ENCODE results near the gene AQP6. TPM values are rescaled to one million over a fixed set of nuclear protein-coding genes. Genes with fewer than 3 reads are reported as not detected.

The AQP6 gene
- total RNA-seq, 1 donor: 0.09 TPM

DNA sequence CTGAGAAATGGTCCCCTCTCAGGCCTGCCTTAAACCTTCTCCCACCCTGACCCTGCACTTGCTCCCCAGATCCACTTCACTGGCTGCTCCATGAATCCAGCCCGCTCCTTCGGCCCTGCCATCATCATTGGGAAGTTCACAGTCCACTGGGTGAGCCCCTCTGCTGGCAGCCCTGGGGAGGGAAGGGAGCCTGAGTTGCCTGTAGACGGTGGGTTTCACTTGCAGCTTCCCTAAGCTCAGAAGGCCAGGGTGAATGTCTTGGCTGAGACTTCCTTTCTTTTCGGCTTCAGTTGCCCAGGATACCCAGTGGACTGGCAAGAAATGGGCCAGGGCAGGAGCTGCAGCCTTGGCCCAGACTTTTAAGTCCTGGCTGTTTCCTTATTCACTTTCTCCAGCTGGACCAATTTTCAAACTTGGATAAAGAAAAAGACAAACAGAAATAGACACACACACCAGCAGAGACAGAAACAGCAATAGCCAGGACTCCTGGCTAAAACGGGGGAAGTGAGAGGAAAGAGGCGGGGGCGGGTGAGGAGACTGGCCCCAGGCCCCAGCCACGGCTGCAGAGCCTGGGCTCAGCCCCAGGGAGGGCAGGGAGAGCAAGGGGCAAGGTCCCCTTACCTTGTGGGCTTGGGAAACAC, 2.0 kb downstream of the AQP6 start:
- TF ChIP-seq, protein P1, sequence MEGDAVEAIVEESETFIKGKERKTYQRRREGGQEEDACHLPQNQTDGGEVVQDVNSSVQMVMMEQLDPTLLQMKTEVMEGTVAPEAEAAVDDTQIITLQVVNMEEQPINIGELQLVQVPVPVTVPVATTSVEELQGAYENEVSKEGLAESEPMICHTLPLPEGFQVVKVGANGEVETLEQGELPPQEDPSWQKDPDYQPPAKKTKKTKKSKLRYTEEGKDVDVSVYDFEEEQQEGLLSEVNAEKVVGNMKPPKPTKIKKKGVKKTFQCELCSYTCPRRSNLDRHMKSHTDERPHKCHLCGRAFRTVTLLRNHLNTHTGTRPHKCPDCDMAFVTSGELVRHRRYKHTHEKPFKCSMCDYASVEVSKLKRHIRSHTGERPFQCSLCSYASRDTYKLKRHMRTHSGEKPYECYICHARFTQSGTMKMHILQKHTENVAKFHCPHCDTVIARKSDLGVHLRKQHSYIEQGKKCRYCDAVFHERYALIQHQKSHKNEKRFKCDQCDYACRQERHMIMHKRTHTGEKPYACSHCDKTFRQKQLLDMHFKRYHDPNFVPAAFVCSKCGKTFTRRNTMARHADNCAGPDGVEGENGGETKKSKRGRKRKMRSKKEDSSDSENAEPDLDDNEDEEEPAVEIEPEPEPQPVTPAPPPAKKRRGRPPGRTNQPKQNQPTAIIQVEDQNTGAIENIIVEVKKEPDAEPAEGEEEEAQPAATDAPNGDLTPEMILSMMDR (IDR thresholded peaks at IDR 0.05; ENCODE audit: insufficient read depth, low read length): no peak
- DNase-seq (ENCODE audit: low read depth): peak; percentile 25

DNA sequence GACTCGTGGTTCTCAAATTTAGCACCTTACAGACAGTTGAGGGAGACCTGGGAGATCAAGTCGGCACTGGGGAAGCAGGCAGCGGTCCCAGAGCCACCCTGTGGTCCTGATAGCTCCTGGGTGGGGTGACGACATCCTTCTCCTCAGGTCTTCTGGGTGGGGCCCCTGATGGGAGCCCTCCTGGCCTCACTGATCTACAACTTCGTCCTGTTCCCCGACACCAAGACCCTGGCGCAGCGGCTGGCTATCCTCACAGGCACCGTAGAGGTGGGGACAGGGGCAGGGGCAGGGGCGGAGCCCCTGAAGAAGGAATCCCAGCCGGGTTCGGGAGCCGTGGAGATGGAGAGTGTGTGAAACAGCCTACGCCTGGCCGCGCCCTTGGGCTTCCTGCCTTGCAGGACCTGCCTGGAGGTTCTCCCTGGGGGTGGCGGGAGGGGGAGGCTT, 2.6 kb downstream of the AQP6 start:
- no peak for DNase-seq (ENCODE audit: low read depth)
- TF ChIP-seq, protein P1 (IDR thresholded peaks at IDR 0.05; ENCODE audit: insufficient read depth, low read length): no peak
- no peak overlapping the region for H3K4me3 ChIP-seq (ENCODE audit: low read depth, low read length)

More for the DNA sequence above, 2.0 kb downstream of the AQP6 start:
- no peak overlapping the region for H3K4me3 ChIP-seq (ENCODE audit: low read depth, low read length)

DNA sequence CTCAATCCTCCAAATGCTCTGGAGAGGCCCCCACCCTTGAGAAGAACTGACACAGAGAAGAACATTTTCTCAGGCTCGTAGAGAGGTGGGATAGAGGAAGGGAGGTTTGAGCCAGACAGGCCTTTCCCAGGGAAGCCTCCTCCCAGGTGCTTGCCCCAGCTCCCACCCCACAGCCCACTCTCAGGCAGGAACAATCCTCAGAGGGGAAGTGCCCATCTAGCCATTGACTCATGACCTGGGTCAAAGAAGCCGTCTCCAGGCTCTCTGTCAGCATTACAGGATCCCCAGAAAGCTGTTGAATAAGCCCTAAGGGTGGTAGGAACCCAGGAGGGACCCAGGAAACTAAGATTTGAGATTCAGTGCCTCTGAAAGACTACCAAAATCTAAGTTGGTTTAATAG, 3.8 kb downstream of the AQP6 start:
- no peak for DNase-seq (ENCODE audit: low read depth)
- TF ChIP-seq, protein P1 (IDR thresholded peaks at IDR 0.05; ENCODE audit: insufficient read depth, low read length): no peak
- H3K4me3 ChIP-seq (ENCODE audit: low read depth, low read length): no peak overlapping the region

DNA sequence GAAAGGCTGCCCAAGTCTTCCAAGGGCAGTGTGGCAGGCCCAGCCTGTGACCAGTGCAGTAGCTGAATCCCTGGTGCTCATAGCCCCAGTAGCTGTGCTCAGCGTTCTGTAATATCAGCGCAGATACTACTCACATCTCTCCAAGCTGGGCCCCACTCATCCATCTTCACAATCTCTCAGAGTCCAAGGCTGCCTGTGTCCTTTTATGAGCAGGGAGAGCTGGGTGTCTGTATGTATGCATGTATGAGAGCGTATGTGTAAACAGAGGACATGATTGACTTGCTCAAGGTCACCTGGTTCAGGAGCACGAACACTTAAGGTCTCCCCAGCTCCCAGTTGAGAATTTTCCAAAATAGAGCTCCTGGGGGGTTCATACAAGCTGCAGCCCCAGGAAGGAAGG, 5.4 kb downstream of the AQP6 start:
- TF ChIP-seq, protein P1 (IDR thresholded peaks at IDR 0.05; ENCODE audit: insufficient read depth, low read length): no peak
- no peak overlapping the region for H3K4me3 ChIP-seq (ENCODE audit: low read depth, low read length)
- DNase-seq (ENCODE audit: low read depth): no peak

DNA sequence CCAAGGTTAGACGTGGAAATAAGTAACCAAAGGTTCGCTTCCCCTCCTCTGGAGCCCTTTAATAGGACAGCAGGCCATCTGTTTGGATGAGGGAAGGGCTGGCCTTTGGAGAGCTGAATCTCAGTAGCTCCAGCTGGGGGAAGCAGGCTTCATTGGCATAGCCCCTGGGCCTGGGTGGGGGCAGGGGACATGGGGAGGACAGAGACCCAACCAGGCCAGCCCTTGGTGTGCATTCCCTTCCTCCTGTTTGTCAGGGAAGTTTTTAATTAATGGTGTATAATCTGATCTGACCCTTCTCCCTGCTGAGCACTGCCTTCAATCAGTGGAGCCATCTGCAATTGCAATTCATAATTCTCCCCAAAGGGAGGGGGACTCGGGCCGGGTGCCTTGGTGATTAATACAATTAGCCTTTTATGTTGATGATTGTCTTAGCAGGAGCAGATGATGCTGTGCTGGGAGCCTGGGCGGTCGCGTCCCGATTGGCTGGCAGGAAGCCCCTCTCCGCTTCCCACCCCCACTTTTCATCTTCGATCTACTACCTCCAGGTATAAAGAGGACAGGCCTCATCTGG, 6.4 kb downstream of the AQP6 start:
- no peak for DNase-seq (ENCODE audit: low read depth)
- TF ChIP-seq, protein P1 (IDR thresholded peaks at IDR 0.05; ENCODE audit: insufficient read depth, low read length): no peak
- no peak overlapping the region for H3K4me3 ChIP-seq (ENCODE audit: low read depth, low read length)

DNA sequence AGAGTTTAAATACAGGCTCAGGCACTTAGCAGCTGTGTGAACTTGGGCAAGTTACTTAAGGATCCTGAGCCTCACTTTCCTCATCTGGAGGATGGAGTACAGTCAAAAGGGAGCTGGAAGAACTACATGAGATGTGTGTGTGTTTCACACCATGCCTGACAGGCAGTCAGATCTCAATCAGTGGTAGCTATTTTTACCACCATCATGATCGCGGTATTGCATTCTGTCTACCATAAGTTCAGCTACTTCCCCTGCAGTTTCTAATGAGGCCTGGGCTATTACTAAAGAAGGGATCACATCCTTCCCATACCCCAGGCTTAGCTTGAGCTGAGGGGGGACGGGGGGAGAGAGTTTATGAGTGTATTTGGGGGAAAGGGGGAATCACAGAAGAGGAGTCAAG, 7.0 kb downstream of the AQP6 start:
- DNase-seq (ENCODE audit: low read depth): no peak
- TF ChIP-seq, protein P1 (IDR thresholded peaks at IDR 0.05; ENCODE audit: insufficient read depth, low read length): no peak
- no peak overlapping the region for H3K4me3 ChIP-seq (ENCODE audit: low read depth, low read length)
